Uterus (tissue), 2 donors: ENCODE measurements around the gene FEM1A.

Experiments
- POLR2A ChIP-seq, 2 donors: fragments of 450-650 bp; IDR thresholded peaks; one replicate each; pipeline ENCODE4 v1.6.1; 2016; ENCODE audit warnings: antibody characterized with exemption in 2 of 2, mild to moderate bottlenecking in 1 of 2, moderate library complexity in 1 of 2
- TF ChIP-seq, protein P1 (sequence below), 4 experiments: fragments of 200-600 bp in 2 of 4; fragments of 450-650 bp in 2 of 4; sonication (generic) in 2 of 4; IDR thresholded peaks; one replicate each; pipeline ENCODE4 v1.5.1; 2016 to 2019; ENCODE audit warnings: antibody characterized with exemption in 4 of 4, mild to moderate bottlenecking in 2 of 4, moderate library complexity in 1 of 4

DNA sequence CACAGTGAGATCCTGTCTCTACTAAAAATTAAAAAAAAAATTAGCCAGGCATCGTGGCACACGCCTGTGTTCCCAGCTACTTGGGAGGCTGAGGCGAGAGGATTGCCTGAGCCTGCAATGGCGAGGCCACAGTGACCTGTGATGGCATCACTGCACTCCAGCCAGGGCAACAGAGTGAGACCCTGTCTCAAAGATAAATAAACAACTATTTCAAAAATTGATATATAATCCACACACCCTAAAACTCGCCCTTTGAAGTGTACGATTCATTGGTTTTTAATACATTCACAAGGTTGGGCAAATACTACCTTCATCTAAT is 52.1 kb downstream of the FEM1A start:
- no peak for TF ChIP-seq POLR2A (IDR thresholded peaks at IDR 0.05)
- TF ChIP-seq, protein P1, sequence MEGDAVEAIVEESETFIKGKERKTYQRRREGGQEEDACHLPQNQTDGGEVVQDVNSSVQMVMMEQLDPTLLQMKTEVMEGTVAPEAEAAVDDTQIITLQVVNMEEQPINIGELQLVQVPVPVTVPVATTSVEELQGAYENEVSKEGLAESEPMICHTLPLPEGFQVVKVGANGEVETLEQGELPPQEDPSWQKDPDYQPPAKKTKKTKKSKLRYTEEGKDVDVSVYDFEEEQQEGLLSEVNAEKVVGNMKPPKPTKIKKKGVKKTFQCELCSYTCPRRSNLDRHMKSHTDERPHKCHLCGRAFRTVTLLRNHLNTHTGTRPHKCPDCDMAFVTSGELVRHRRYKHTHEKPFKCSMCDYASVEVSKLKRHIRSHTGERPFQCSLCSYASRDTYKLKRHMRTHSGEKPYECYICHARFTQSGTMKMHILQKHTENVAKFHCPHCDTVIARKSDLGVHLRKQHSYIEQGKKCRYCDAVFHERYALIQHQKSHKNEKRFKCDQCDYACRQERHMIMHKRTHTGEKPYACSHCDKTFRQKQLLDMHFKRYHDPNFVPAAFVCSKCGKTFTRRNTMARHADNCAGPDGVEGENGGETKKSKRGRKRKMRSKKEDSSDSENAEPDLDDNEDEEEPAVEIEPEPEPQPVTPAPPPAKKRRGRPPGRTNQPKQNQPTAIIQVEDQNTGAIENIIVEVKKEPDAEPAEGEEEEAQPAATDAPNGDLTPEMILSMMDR (IDR thresholded peaks at IDR 0.05), result no peak
